ENCODE data around the gene FZD10. TPM values are rescaled to one million over a fixed set of nuclear protein-coding genes. Genes with fewer than 3 reads are reported as not detected.

The FZD10 gene
- polyA plus RNA-seq, 3 donors = not detected

DNA sequence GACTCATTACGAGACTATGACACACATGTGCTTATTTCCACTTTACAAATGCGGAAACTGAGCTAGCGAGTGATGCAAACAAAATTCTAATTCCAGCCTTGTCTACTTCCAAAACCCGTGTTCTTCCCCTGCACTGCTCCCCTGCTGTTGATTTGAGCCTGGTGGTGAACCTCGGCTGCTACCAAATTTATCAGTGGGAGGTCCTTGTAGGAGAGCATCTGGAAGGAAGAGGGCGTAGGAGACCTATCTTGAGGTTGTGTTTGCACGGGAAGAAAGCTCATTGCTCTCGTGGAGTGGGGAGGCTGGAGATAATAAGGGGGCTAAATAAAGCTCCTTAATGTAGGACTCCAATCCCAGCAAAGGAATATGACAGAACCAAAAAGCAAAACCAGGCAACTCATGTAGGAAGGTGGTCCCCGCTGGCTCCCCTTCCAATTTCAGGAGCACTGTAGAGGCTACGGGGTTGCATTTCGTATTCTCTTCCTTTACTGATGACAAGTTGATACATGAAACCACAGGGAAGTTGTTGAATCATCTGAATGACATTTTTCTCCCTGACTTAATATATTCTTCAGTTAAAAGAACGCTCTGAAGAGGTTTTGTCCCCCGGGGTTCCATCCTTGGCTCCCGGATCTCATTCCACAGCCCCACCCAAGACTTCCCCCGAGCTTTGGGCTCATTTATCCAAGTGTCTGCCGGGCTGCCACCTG is 52.6 kb downstream of the FZD10 start:
- peaks cover 0 to 5% (median 0%) of the 10 kb centered on the region in 3 donors for H3K27me3 Mint-ChIP-seq (ENCODE audit: low read depth in 3 of 3)
- Histone ChIP-seq H2AFZ (ENCODE audit: insufficient read depth, low read depth, low read length, poor library complexity, severe bottlenecking) (no peak overlapping the region), H3K4me1 (ENCODE audit: control insufficient read depth in 1 of 2, insufficient read depth in 2 of 2, low read length in 2 of 2) (no peaks in the 10 kb centered on the region), H4K20me1 (ENCODE audit: insufficient read depth, low read length) (no peaks in the 10 kb centered on the region), H3K4me2 (replicated peaks; ENCODE audit: extremely low read depth, low read length, poor library complexity, severe bottlenecking) (no peak overlapping the region), H3K9me3 (replicated peaks in 1 of 2; ENCODE audit: control insufficient read depth in 1 of 2, insufficient read depth in 1 of 2, low read length in 2 of 2) (peaks cover 6 to 7% of the 10 kb centered on the region in 2 donors), H3K36me3 (replicated peaks in 1 of 2; ENCODE audit: control insufficient read depth in 1 of 2, insufficient read depth in 2 of 2, low read length in 2 of 2) (no peaks in the 10 kb centered on the region), H3K4me3 (replicated peaks in 1 of 3; ENCODE audit: low read depth in 2 of 3, low read length in 3 of 3) (no peak overlapping the region), H3K27me3 (ENCODE audit: control insufficient read depth in 2 of 2, insufficient read depth in 2 of 2, low read length in 2 of 2) (no peaks in the 10 kb centered on the region), H3K79me2 (ENCODE audit: insufficient read depth, low read length) (no peaks in the 10 kb centered on the region), H3K27ac (ENCODE audit: low read depth in 1 of 2, low read length in 2 of 2) (no peak overlapping the region), H3K9ac (ENCODE audit: insufficient read depth, low read length, poor library complexity, severe bottlenecking) (no peak overlapping the region)
- intact Hi-C loops (cut with micrococcal nuclease) = no loop called here
- no peak for DNase-seq
- H3K36me3 Mint-ChIP-seq = no peaks in the 10 kb centered on the region
- no peak overlapping the region for H3K27ac Mint-ChIP-seq
- H3K9me3 Mint-ChIP-seq = peaks cover 7 to 24% (median 11%) of the 10 kb centered on the region in 7 donors
- TF ChIP-seq, protein P1, sequence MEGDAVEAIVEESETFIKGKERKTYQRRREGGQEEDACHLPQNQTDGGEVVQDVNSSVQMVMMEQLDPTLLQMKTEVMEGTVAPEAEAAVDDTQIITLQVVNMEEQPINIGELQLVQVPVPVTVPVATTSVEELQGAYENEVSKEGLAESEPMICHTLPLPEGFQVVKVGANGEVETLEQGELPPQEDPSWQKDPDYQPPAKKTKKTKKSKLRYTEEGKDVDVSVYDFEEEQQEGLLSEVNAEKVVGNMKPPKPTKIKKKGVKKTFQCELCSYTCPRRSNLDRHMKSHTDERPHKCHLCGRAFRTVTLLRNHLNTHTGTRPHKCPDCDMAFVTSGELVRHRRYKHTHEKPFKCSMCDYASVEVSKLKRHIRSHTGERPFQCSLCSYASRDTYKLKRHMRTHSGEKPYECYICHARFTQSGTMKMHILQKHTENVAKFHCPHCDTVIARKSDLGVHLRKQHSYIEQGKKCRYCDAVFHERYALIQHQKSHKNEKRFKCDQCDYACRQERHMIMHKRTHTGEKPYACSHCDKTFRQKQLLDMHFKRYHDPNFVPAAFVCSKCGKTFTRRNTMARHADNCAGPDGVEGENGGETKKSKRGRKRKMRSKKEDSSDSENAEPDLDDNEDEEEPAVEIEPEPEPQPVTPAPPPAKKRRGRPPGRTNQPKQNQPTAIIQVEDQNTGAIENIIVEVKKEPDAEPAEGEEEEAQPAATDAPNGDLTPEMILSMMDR (IDR thresholded peaks at IDR 0.05) = no peak
- no peaks in the 10 kb centered on the region for H3K4me1 Mint-ChIP-seq
- WGBS (ENCODE audit: insufficient coverage) = 66% methylated on average over 10 of the region's 16 CpGs
- no peak overlapping the region for H3K4me3 Mint-ChIP-seq

Other genes starting within 250 kb of the FZD10 start
- gene PIWIL1, start 175.4 kb downstream of the FZD10 start, polyA plus RNA-seq = not detected